GM12872 (cell line): ENCODE results near the gene ATP1B1.

ENCODE experiments used
- TF ChIP-seq, protein P1 (sequence below): IDR thresholded peaks from 3 replicates; pipeline ENCODE4 v1.5.1; 2011; ENCODE audit warnings: low read depth, mild to moderate bottlenecking, low read length, moderate library complexity; ENCODE audit not compliant: insufficient read depth

The ATP1B1 gene

DNA sequence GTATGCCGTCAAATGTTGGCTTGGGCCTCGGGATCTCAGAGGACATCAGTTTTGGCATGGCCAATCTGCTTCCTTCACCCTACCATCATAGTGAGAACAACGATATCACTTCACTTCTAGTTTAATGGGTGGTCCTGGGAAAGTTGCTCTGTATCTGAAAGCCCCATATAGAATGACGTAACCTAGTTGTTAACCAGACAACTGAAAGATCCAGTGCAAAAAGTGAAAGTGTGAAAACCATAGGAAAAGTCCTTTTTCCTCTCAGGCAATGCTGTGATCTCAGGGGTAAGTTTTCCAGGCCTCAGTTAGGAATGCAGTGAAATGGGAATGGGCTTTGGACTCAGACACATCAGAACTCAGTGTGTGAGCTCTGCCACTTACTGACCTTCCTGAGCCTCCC is 18.6 kb upstream of the ATP1B1 start:
- TF ChIP-seq, protein P1, sequence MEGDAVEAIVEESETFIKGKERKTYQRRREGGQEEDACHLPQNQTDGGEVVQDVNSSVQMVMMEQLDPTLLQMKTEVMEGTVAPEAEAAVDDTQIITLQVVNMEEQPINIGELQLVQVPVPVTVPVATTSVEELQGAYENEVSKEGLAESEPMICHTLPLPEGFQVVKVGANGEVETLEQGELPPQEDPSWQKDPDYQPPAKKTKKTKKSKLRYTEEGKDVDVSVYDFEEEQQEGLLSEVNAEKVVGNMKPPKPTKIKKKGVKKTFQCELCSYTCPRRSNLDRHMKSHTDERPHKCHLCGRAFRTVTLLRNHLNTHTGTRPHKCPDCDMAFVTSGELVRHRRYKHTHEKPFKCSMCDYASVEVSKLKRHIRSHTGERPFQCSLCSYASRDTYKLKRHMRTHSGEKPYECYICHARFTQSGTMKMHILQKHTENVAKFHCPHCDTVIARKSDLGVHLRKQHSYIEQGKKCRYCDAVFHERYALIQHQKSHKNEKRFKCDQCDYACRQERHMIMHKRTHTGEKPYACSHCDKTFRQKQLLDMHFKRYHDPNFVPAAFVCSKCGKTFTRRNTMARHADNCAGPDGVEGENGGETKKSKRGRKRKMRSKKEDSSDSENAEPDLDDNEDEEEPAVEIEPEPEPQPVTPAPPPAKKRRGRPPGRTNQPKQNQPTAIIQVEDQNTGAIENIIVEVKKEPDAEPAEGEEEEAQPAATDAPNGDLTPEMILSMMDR, result no peak

DNA sequence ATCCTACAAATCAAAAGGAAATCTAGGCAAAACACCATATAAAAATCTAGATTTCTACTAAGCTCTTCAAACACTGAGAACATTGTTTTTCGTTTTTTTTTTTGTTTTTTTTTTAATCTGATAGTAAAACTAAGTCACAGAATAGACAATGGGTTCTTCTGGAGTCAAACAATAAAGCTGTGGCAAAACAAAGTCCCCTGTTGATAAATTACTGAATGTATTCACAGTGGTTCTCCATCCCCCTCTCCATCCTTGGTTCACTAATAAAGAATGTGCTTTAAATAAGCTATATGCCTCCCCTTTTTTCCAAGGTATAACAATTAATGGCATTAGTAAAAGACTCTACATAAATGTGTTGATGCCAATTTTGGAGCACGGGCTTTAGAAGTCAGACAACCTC is 16.7 kb upstream of the ATP1B1 start:
- TF ChIP-seq, protein P1, result no peak

DNA sequence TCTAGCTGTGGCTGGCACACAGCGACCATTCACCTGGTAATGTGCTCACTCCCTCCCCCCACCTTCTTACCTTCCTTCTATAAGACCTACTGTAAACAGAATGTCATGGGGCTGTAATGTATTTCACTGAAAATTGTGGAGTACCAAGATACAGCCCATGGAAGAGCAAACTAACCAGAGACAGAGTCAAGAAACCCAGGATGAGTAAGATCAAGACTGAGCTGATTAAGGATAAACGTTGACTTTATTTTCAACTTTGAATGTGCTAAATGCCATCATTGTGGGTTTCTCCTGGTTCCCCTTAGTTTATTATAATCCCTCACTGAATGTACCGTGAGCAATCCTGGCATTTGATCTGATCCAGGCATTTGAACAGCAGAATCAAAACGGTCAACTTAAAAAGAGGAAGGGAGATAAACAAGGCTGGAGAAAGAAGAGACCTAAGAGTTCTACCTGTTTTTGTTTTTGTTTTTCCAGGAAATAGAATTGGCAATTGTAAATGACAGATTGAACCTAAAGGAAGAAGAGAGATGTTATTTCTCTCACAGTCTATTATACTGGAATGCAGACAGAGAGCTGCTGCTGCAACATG is 16.1 kb upstream of the ATP1B1 start:
- TF ChIP-seq, protein P1, result no peak

DNA sequence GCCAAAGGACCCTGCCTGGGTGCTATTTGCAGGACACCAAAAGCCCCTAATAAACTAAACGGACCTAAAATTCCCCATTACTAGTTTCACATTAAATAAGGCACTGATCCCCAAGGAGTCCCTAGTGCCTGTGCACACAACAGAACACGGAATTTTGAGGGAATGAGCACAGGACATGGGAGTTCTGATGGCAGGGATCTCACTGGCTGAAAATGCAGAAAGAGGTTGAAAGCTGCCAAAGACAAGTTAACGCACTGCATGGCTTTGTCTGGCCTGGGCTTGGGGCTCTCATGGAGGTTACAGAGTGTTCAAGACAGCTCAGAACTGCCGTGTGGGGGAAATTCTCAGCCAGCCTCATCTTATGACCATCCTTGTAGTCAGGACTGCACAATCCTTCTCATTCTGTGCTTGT is 15.6 kb upstream of the ATP1B1 start:
- TF ChIP-seq, protein P1, result no peak

DNA sequence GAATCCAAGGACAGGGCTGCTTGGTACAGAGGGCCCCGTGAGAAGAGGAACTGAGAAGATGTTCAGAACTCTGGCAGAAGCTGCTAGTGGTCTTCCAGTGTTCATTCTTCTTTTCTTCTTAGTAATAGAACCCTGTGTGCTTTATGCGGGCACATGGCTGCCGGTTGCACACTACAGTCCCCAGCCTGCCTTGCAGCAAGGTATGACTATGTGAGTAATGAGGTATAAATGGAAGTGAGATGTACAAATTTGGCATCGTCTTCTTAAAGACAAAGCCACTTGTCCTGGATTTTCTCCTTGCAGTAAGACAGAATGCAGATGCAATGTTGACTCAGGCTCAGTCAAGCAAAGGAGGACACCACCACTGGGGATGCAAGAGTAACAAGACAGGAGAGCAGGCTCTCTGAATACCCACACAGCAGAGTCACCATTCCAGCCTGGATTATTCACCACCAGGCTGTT is 15.0 kb upstream of the ATP1B1 start:
- TF ChIP-seq, protein P1, result no peak

- TF ChIP-seq, protein P1, result no peak
Measured at GRCh38 chr1:169092399-169092798, 14.1 kb upstream of the ATP1B1 start.

DNA sequence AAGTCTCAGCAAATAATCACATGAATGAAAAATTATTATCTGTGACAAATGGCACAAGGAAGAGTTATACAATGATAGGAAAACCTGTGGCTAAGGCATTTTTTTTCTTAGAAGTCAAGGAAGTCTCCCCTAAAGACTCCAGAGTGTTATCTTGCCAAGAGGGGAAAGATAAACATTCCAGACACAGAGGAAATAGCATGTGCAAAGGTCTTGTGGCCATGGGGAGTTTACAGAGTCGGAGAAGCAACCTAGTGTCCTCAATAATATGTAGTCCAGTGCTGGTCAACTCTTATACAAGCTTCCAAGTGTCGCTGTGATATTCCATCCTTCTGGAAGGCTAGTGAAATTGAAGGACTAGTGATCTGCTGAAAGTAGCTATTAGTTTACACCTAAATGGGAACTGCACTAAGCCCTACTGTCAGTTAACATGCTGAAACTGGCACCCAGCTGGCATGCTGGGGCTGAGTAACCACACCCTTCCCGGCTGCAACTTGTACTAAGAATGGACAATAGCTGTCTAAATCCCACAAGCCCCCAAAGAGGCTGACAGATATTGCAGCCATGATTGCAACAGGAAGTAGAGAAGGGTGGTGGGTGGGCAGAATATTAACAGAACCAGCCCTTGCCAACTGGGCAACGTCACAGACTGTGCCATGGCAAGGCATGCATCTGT is 11.5 kb upstream of the ATP1B1 start:
- TF ChIP-seq, protein P1, result no peak
